IPS DF 6.9 (cell line): ENCODE results near the gene FBXO17.

Experiments
- DNase-seq: peaks from one replicate; pipeline ENCODE4 v3.0.0-alpha.2; 2013; ENCODE audit warnings: low read depth, low spot score
- H3K27ac ChIP-seq: one replicate; pipeline ENCODE4 v1.5.1; 2013; ENCODE audit warnings: low read length, control low read depth
- H3K27me3 ChIP-seq: 2 replicates; pipeline ENCODE4 v1.6.1; 2013; ENCODE audit warnings: mild to moderate bottlenecking, low read length; ENCODE audit not compliant: control insufficient read depth, insufficient read depth
- H3K36me3 ChIP-seq: 2 replicates; pipeline ENCODE4 v1.6.1; 2013; ENCODE audit warnings: low read length; ENCODE audit not compliant: control insufficient read depth, insufficient read depth
- H3K4me1 ChIP-seq: 2 replicates; pipeline ENCODE4 v1.6.1; 2013; ENCODE audit warnings: low read length; ENCODE audit not compliant: control insufficient read depth, insufficient read depth
- H3K4me3 ChIP-seq: 2 replicates; pipeline ENCODE4 v1.5.1; 2013; ENCODE audit warnings: mild to moderate bottlenecking, low read length
- H3K9me3 ChIP-seq: 2 replicates; pipeline ENCODE4 v1.6.1; 2013; ENCODE audit warnings: low read length, inconsistent platforms; ENCODE audit not compliant: control insufficient read depth, insufficient read depth
- WGBS: extraction: QIAGEN DNeasy Blood & Tissue Kit; methylation state at CpG from one replicate; pipeline ENCODE4 v1.1.7; 2013; ENCODE audit warnings: mixed read lengths, missing lambda C conversion rate; ENCODE audit not compliant: insufficient read length, insufficient coverage; 5-methylcytosine and 5-hydroxymethylcytosine counted together

The FBXO17 gene

DNA sequence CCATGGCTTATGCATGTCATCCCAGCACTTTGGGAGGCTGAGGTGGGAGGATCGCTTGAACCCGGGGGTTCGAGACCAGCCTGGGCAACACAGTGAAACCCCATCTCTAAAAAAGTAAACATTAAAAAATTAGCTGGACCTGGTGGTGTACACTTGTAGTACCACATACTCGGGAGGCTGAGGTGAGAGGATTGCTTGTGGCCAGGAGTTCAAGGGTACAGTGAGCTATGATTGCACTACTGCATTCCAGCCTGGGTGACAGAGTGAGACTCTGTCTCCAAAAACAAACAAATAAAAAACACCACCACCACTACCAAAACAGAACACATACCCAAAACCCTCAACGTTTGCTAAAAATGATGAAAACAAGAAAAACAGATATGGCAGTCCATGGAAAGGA lies 15.9 kb downstream of the FBXO17 start:
- WGBS = no CpG with 5 or more reads among the region's 5 CpGs
- no peaks in the 10 kb centered on the region for H3K36me3 ChIP-seq

DNA sequence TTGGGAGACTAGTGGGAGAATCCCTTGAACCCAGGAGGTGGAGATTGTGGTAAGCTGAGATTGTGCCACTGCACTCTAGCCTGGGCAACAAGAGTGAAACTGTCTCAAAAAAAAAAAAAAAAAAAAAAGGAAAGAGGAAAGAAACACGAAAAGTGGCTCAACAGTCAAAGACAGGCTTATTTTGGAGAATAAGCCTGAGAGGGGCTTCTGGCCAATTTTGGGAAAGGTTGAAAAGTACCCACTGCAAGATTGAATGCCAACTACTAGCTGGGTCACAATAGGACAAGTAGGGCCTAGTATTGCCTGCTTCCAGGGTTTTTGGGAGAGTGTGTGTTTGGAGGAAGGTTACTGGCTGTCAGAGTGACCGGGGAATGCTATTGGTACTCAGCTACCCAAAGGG lies 17.2 kb downstream of the FBXO17 start:
- Histone ChIP-seq H3K4me1 (no peaks in the 10 kb centered on the region), H3K4me3 (no peak overlapping the region), H3K36me3 (no peaks in the 10 kb centered on the region), H3K27me3 (no peaks in the 10 kb centered on the region), H3K9me3 (no peaks in the 10 kb centered on the region), H3K27ac (no peak overlapping the region)
- DNase-seq = no peak
- no CpG with 5 or more reads among the region's 2 CpGs for WGBS

More for the DNA sequence above, 15.9 kb downstream of the FBXO17 start:
- H3K9me3 ChIP-seq = no peaks in the 10 kb centered on the region
- no peak for DNase-seq
- H3K27me3 ChIP-seq = no peaks in the 10 kb centered on the region
- no peaks in the 10 kb centered on the region for H3K4me1 ChIP-seq
- H3K4me3 ChIP-seq = no peak overlapping the region
- H3K27ac ChIP-seq = no peak overlapping the region

DNA sequence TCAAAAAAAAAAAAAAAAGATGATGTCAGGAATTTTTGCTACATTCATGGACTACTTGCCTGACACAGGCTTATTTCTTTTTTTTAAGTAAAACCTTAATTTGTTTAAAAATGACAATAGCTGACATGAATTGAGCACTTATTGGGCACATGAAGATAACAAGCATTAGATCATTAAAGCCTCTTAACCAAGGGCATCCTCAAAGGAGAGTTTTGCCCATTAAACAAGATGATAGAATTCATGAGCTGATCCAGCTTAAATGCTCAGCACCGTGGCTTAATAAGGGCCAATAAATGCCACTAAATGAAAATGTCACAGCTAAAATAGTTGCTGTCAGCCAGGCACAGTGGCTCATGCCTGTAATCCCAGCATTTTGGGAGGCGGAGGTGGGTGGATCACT lies 19.3 kb downstream of the FBXO17 start:
- no peak for DNase-seq
- no peaks in the 10 kb centered on the region for H3K27me3 ChIP-seq

DNA sequence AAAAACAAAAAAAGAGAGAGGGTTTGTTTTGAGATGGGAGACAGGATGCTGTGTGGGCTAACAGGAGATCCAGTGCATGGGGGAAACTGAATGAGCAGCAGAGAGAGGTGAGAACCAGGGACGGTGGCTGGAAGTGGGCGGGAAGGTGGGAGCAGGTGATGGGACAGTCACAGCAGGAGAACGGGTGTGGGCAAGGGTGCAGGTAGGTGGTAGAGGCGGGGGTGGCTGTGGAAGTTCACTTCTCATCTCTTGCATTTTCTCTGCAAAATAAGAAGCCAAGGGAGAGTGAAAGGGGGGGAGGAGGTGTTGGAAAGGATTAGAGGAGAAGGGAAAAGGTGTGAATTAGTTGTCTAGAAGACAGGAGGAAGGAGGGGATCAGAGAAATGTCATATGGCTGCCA lies 21.9 kb downstream of the FBXO17 start:
- WGBS = no CpG with 5 or more reads among the region's 4 CpGs
- H3K27ac ChIP-seq = no peak overlapping the region
- DNase-seq = no peak
- peaks cover 5% of the 10 kb centered on the region for H3K4me1 ChIP-seq
- no peak overlapping the region for H3K4me3 ChIP-seq
- no peaks in the 10 kb centered on the region; the same call in 1 of the 2 replicates for H3K36me3 ChIP-seq
- no peaks in the 10 kb centered on the region for H3K9me3 ChIP-seq
- H3K27me3 ChIP-seq = no peaks in the 10 kb centered on the region

More for the DNA sequence above, 19.3 kb downstream of the FBXO17 start:
- no peaks in the 10 kb centered on the region for H3K36me3 ChIP-seq
- H3K27ac ChIP-seq = no peak overlapping the region
- no peak overlapping the region for H3K4me3 ChIP-seq
- H3K4me1 ChIP-seq = no peaks in the 10 kb centered on the region
- WGBS = no CpG with 5 or more reads among the region's 2 CpGs
- H3K9me3 ChIP-seq = no peaks in the 10 kb centered on the region

DNA sequence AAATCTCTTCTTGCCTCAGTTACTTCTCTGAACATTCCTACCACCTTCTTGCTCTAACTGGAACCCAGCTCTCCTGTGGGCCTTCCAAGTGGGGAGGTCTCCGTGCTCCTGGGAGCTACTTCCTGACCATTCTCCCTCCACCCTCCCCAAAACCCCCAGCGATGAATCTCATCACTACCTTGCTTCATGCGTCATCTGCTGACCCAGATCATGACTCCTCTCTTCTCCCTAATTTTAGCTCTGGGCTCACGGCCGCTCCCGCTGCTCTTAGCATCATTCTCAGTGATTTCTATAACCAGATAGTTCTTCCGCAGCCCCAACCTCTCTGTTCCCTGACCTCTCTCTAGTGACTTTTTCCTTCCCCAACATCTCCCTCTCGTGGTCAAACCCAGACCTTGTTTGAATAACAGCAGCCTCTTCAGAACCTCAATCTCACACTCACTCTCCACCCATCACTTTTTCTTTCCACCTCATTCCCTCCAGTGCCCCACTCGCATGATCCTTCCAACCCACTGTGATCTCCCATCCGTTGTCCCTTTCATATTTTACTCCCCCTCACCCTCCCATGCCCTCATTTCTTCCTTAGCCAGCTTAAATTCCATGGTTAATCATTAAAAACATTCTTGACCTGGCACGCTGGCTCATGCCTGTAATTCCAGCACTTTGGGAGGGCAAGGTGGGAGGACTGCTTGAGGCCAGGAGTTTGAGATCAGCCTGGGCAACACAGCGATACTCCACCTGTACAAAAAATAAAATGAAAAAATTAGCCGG lies 23.0 kb downstream of the FBXO17 start:
- no peaks in the 10 kb centered on the region for H3K9me3 ChIP-seq
- no peaks in the 10 kb centered on the region for H3K27me3 ChIP-seq
- no peak overlapping the region for H3K4me3 ChIP-seq
- no peaks in the 10 kb centered on the region; the same call in 1 of the 2 replicates for H3K36me3 ChIP-seq
- H3K4me1 ChIP-seq = peaks cover 5% of the 10 kb centered on the region
- DNase-seq = no peak
- H3K27ac ChIP-seq = no peak overlapping the region
- WGBS = 100% methylated on average over 1 of the region's 13 CpGs

DNA sequence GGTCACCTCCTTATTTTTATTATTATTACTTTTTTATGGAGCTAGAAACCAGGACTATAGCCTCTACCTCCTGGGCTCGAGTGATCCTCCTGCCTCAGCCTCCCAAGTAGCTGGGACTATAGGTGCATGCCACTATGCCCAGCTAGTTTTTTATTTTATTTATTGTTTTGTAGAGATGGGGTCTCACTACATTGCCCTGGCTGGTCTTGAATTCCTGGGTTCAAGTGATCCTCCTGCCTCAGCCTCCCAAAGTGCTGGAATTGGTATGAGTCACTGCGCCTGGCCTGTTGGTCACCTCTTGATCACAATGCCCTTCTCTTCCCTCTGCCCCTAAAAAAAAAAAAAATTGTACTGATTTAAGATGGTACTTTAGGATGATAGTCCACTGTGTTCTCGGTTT lies 24.4 kb downstream of the FBXO17 start:
- Histone ChIP-seq H3K27ac (no peak overlapping the region), H3K36me3 (no peaks in the 10 kb centered on the region; the same call in 1 of the 2 replicates), H3K9me3 (no peaks in the 10 kb centered on the region), H3K27me3 (no peaks in the 10 kb centered on the region), H3K4me3 (no peak overlapping the region), H3K4me1 (peaks cover 5% of the 10 kb centered on the region)
- WGBS = no CpG with 5 or more reads among the region's 3 CpGs
- no peak for DNase-seq

DNA sequence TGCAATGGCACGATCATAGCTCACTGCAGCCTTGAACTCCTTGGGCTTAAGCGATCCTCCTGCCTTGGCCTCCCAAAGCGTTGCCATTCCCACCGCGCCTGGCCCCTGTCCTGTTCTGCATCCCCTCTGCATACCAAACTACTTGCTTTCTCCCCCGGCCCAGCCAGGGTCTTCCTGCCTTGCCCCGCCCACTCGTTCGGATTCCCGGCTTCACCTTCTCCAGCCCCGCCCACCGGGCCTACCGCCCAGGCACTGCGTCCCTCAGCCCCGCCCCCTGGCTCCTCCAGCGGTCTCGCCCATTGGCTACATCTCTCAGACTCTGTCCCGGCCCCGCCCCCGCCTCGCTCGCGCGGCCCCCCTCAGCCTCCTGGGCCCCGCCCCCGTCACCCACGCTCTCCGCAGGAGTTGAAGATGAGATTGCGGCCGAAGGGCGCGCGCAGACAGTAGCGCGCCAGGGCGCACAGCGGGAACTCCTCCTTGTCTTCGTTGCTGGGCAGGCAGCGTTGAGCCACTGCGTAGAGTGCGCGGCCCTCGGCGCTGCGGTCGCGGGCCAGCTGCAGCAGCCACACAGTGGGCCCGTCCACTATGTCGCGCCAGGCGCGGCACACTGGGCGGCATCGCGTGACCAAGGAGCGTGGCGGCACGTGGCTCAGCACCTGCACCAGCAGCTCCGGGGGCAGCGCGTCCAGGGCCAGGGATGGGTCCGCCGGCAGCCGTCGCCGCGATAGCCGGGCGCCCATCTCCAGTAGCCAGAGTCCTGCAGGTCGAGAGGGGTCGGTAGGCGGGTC lies 25.8 kb downstream of the FBXO17 start:
- WGBS = no CpG with 5 or more reads among the region's 72 CpGs
- peaks cover 3% of the 10 kb centered on the region for H3K36me3 ChIP-seq
- H3K27ac ChIP-seq = no peak overlapping the region
- no peaks in the 10 kb centered on the region for H3K27me3 ChIP-seq
- peak; percentile 95 for DNase-seq
- H3K9me3 ChIP-seq = no peaks in the 10 kb centered on the region
- H3K4me1 ChIP-seq = peaks cover 5% of the 10 kb centered on the region
- H3K4me3 ChIP-seq = peak overlapping the region; percentile 61

DNA sequence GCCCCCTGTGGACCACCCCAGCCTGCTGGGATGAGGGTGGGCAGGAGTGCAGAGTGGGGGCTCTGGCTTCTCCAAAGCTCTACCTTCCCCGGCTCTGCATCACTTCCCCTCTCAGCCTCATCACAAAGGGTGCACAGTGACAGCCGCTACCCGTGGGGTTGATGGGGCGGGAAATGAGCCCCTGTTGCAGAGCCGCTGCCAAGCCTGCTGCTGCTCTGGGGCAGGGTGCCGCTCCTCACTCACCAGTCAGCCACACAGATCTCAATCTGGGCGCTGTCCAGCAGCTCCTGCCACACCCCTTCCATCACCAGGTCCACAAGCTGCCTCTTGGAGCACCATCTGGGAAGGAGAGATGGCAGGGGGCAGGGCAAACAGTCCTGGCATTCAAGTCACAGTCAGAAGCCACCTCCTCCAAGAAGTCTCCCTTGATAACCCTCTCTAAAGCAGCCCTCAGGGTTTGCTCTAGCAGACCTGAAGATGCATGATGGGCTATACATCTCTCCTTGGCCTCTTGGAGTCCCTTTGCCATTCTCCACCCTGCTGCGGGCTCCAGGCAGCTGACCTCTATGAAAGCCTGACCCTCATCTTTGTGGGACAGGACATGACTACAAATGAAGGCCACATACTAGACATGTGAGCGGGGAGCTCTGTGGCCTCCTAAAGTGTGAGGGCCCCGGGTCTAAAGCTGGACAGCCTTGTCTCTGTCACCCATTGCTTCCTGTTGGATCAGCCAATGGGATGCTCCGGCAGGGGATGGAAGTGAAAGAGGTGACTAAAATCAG lies 29.1 kb downstream of the FBXO17 start:
- Histone ChIP-seq H3K4me3 (no peak overlapping the region), H3K27ac (no peak overlapping the region), H3K27me3 (no peaks in the 10 kb centered on the region), H3K9me3 (no peaks in the 10 kb centered on the region), H3K36me3 (peaks cover 3% of the 10 kb centered on the region), H3K4me1 (peaks cover 8% of the 10 kb centered on the region)
- no CpG with 5 or more reads among the region's 11 CpGs for WGBS
- DNase-seq = no peak

DNA sequence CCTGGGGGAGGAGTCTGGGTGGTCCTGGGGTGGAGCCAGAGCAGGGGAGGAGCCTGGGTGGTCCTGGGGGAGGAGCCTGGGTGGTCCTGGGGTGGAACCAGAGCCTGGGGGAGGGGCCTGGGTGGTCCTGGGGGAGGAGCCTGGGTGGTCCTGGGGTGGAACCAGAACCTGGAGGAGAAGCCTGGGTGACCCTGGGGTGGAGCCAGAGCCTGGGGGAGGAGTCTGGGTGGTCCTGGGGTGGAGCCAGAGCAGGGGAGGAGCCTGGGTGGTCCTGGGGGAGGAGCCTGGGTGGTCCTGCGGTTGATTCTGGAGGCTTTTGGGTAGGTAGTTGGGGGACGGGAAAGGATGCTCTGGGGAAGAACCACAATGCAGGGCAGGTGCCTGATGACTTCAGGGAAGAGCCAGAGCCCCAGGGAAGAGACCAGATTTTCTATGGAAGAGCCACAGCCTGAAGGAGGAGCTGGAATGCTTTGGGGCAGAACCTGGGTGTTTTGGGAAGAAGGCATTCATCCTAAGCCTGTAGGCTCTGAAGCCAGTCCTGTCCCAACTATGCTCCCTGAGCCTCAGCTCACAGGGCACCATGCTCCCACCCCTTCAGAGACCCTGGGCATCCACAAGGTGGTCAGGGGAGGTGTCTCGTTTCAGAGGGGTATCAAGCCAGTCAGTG lies 29.8 kb downstream of the FBXO17 start:
- Histone ChIP-seq H3K27me3 (no peaks in the 10 kb centered on the region), H3K27ac (no peak overlapping the region), H3K4me1 (peaks cover 8% of the 10 kb centered on the region), H3K4me3 (no peak overlapping the region), H3K36me3 (peaks cover 3% of the 10 kb centered on the region), H3K9me3 (no peaks in the 10 kb centered on the region)
- WGBS = no CpG with 5 or more reads among the region's 3 CpGs
- no peak for DNase-seq
